MV-4-11 (cell line): ENCODE measurements around the gene CAPS.
"Not testable (repeated sequence)": the region's sequence is repeated elsewhere in the genome, so short reads cannot be mapped to it uniquely, and the experiment has no call there.

ENCODE experiments used
- DNase-seq: peaks from one replicate; lab custom pipeline; 2025; lab: John Stamatoyannopoulos, UW

Gene CAPS

GRCh38 chr19:5913739-5914357 is at the start of gene CAPS:
Gene CAPS (plus strand): TSS chr19:5914254. CDS start chr19:5914407, 153 bp downstream.
- DNase-seq: no peak

DNA sequence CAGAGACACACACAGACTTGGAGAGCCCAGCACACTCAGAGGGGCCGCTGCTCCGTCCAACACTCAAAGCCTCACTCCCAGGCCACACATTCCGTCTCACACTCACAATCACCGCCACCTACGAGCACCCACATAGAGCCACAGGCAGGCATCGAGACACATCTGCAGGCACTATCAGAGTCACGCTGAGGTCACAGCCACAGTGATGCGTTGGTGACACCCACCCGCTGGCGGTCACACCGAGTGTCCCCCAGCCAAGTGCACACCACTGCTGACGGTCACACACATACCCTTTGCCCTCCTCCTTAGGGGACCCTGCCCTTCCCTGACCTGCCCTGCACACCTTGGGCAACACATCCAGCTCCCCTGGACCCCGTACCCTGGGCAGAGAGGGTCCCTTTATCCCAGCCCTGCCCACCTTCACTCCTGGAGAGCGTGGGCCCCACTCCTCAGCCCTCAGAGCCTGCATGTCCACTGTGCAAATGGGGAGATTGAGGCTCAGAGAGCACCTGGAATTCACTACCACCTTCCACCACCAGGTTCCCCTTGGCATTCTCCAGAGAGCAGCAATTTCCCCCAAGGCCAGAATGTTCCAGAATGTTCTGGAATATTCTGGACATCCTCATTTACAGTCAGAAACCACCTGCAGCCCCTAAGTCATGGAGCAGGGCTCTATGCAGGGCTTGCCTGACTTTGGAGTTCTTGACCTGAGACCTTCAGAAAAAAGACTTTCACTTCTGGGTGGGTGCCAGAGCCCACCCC is 49.1 kb upstream of the CAPS start:
- no peak for DNase-seq

DNA sequence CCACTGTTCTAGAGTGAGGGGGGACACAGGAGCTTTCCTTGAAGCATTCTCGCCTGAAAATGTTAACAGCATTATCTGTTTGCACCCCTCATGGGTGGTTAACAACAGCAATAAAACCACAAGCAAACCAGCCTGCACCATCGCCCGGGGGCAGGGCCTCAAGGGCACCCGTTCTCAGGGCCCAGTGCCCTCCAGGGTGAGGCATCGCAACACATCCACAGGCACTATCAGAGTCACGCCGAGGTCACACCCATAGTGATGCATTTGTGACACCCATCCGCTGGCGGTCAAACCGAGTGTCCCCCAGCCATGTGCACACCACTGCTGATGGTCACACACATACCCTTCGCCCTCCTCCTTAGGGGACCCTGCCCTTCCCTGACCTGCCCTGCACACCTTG is 48.3 kb upstream of the CAPS start:
- no peak for DNase-seq

DNA sequence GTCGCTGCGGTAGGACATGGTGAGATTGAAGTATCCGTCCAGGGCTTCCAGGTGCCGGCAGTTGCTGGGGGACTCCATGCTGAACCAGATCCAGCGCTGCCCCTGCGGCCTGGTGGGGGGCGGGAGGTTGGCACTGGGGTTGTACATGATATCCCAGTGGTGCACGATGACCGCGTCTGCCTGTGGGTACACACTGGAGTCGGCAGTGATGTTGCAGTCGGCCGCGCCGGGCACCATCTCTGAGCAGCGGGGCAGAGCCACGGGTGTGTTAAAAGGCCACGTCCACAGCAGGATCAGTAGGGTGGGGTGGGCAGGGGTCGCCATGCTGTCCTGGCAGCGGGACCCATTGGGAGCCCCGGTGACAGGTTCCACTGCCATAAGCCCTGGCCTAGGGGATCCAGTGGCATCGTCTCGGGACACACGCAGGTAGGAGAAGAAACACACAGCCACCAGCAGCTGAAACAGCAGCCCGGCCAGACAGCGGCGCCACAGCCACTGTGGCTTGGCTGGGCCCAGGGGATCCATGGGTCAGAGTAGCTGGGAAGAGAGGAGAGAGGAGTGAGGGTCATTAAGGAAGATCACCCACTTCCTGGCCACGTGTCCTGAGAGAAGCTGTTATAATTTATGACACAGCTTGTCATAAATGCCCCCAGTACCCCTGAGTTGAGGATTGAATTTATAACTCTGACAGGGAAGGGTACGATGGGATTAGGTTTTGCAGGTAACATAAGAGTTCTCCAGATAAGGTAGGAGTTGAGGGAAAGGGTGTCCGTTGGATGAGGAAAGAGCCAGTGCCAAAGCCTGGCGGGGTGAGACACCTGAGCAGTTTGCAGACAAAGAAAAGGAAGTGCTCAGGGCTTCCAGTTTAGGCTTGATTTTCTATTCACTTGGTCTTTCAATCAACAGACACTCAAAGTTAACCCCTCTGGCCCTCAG is 46.6 kb upstream of the CAPS start:
- DNase-seq: no peak

- DNase-seq: no peak
Measured at GRCh38 chr19:5870986-5871394, 43.1 kb upstream of the CAPS start.

DNA sequence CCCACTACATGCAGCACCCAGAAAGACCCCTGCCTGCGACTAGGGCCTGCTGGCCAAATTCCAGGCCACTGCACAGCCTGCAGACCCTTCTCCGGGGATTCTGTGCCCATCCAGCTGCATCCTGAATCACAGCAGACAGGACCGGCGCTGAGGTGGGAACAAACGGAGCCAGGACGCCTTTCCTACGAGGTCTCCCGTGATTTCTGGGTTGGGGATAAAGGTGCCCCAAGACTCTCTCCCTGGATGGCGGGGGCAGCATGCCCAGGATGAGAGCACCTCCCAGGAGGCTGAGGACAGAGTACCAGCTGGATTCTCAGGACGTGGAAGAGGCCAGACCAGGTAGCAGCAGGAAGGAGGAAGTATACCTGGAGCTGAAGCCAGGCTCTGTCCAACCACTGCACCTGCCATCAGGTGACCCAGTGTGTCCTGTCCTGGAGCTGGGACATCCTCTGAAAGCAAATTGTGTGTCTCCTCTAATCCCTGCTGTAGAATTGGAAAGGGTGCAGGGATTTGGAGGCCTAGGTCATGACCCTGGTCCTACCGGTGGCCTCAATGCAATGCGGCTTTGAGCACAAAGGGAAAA is 40.3 kb upstream of the CAPS start:
- no peak for DNase-seq

- DNase-seq: peak; percentile 84
Measured at GRCh38 chr19:5874496-5874895, 39.6 kb upstream of the CAPS start.

DNA sequence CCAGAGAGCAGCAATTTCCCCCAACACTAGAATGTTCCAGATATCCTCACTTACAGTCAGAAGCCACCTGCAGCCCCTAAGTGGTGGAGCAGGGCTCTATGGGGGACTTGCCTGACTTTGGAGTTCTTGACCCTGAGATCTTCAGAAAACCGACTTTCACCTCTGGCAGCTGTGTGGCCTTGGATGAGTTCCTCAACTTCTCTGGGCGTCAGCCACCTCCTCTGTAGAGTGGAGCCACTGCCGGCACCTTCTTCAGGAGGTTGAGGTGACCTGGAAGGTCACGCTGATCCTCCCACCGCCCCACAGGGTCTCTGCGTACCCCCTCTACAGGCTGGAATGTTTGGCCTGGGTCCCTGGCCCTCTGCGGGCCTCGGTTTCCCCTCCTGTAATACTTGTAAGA is 36.6 kb upstream of the CAPS start:
- DNase-seq: no peak

GRCh38 chr19:5877882-5878281 is 36.2 kb upstream of the CAPS start:
- DNase-seq: no peak

- DNase-seq: no peak
Measured at GRCh38 chr19:5880196-5880595, 33.9 kb upstream of the CAPS start.

DNA sequence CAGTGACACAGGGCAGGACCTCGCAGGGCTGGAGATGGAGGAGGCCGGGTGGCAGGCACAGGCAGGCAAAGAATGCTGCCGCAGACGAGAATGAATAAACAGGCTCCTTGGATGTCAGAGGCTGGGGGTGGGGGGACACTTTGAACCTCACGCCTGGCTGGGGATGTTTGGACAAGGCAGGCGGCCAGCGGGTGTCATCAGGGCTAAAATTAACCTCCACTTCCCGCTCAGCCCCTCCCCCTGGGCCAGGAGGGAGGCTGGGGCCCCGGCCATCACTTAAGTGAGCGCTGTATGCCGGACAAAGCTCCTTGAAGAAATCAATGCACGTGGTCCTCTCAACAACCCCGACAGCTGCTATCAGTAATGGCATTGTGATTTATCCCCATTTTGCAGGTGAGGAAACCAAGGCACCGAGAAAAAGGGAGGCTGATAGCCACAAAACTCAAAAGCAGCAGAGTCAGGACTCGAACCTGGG is 33.4 kb upstream of the CAPS start:
- no peak for DNase-seq

DNA sequence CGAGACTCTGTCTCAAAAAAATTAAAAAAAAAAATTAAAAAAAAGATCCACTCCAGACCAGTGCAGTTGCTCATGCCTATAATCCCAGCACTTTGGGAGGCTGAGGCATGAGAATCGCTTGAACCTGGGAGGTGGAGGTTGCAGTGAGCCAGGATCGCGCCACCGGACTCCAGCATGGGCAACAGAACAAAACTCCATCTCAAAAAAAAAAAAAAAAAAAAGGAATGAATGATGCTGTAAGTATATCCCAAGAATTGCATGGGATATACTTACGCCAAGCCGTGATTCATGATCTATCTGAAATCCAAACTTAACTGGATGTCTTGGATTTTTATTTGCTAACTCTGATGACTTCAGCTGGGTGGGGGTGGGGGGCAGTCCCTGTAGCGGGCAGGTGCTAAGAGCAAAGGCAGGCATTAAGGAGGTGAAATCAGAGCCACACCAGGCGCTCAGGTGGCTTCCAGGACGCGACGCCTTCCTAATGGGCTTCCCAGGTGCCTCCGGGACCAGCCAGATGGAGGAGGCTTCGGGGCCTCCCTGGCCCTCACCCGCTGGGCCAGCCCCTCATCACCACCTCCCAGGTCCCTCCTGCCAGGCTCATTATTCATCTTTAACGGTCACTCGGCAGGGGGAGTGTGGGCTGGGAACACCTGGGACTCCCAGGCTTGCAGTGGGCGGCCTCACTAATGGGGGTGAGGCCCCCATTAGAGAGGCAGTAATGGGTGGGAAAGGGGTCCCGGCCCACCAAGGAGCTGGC is 32.3 kb upstream of the CAPS start:
- DNase-seq: no peak

- no peak for DNase-seq
Measured at GRCh38 chr19:5882421-5882968, 31.6 kb upstream of the CAPS start.

GRCh38 chr19:5883157-5883873 is 30.7 kb upstream of the CAPS start:
- not testable (repeated sequence) for DNase-seq

GRCh38 chr19:5884065-5884811 is 29.8 kb upstream of the CAPS start:
- peak; percentile 92 for DNase-seq

GRCh38 chr19:5889288-5889971 is 24.6 kb upstream of the CAPS start:
- no peak for DNase-seq

DNA sequence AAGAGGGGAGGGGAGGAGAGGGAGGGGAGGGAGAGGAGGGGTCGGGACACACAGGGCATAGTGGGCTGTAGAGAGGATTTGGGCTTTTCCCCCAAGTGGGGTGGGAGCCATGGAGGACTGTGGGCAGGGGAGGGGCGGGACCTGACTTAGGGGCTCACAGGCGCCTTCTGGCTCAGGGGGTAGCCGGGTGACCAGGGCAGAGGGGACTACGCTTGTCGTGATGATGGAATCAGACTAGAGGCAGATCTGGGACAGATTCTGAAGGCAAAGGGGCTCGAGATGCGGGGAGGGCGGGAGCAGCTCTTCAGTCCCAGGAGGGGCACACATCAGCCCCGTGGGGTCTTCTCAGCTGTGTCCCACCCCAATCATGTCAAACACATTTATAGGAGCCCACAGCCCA is 24.0 kb upstream of the CAPS start:
- no peak for DNase-seq

GRCh38 chr19:5891572-5891937 is 22.5 kb upstream of the CAPS start:
- no peak for DNase-seq
